Spleen (tissue), 7 donors: ENCODE measurements around the gene TP53TG3F.
"Not testable (repeated sequence)": the region's sequence is repeated elsewhere in the genome, so short reads cannot be mapped to it uniquely, and the experiment has no call there.

Source experiments
- POLR2A ChIP-seq, 3 donors: fragments of 450-650 bp; IDR thresholded peaks; one replicate each; pipeline ENCODE4 v1.5.1; 2017; ENCODE audit warnings: antibody characterized with exemption in 3 of 3, mild to moderate bottlenecking in 1 of 3
- TF ChIP-seq, protein P1 (sequence below), 11 experiments: fragments of 200-600 bp in 7 of 11; fragments of 450-650 bp in 4 of 11; sonication (generic) in 4 of 11; IDR thresholded peaks in 8 of 11; conservative IDR thresholded peaks in 3 of 11; 1 replicate in 7 of 11; 2 replicates in 4 of 11; pipeline versions ENCODE4 v1.4.0 to v1.8.0; 2016 to 2021; ENCODE audit warnings: antibody characterized with exemption in 11 of 11, inconsistent platforms in 4 of 11, mild to moderate bottlenecking in 1 of 11
- donor health status: DM: no; HTN: no; CAD: no; lungs with moderate emphysema.
- donor health status: DM: no; HTN: no; CAD: no.
- donor health status: DM: no; HTN: no; CAD: no.

GRCh38 chr16:33459312-33459711, at the start of gene TP53TG3F:
- TF ChIP-seq, protein P1, sequence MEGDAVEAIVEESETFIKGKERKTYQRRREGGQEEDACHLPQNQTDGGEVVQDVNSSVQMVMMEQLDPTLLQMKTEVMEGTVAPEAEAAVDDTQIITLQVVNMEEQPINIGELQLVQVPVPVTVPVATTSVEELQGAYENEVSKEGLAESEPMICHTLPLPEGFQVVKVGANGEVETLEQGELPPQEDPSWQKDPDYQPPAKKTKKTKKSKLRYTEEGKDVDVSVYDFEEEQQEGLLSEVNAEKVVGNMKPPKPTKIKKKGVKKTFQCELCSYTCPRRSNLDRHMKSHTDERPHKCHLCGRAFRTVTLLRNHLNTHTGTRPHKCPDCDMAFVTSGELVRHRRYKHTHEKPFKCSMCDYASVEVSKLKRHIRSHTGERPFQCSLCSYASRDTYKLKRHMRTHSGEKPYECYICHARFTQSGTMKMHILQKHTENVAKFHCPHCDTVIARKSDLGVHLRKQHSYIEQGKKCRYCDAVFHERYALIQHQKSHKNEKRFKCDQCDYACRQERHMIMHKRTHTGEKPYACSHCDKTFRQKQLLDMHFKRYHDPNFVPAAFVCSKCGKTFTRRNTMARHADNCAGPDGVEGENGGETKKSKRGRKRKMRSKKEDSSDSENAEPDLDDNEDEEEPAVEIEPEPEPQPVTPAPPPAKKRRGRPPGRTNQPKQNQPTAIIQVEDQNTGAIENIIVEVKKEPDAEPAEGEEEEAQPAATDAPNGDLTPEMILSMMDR (IDR thresholded peaks at IDR 0.05 in 8 of 11, conservative IDR thresholded peaks at IDR 0.05 in 3 of 11): not testable (repeated sequence)
- not testable (repeated sequence) for TF ChIP-seq POLR2A (IDR thresholded peaks at IDR 0.05)
